ENCODE results near the gene AUTS2. TPM values are rescaled to one million over a fixed set of nuclear protein-coding genes. Genes with fewer than 3 reads are reported as not detected.

AUTS2 gene
- total RNA-seq, 1 experiment from 2014 or later = 256 TPM

- Histone ChIP-seq H3K23ac (ENCODE audit: insufficient read length, low read depth, low read length) (no peak overlapping the region), H2BK20ac (ENCODE audit: low read depth, low read length, poor library complexity, severe bottlenecking) (no peak overlapping the region)
Measured at GRCh38 chr7:70484255-70484654, 886.0 kb downstream of the AUTS2 start.

More at GRCh38 chr7:70484255-70484654, 886.0 kb downstream of the AUTS2 start:
- H3K18ac ChIP-seq (ENCODE audit: insufficient read length, low read depth, low read length) = no peak overlapping the region
- H2AFZ ChIP-seq (ENCODE audit: low read length) = no peak overlapping the region
- no peak overlapping the region for H3K9ac ChIP-seq (ENCODE audit: extremely low read depth, insufficient read length, low read length)
- no peak overlapping the region for H2BK120ac ChIP-seq (ENCODE audit: low read depth, low read length, poor library complexity, severe bottlenecking)
- no CpG with 5 or more reads among the region's 3 CpGs for WGBS (ENCODE audit: extremely low coverage, insufficient read length, low lambda C conversion rate)
- no peak overlapping the region for H3T11ph ChIP-seq (ENCODE audit: low read length)
- H2AK5ac ChIP-seq (ENCODE audit: insufficient read length, low read length) = no peak overlapping the region
- H3K14ac ChIP-seq (ENCODE audit: insufficient read depth, low read length) = no peak overlapping the region
- H3K23me2 ChIP-seq (ENCODE audit: insufficient read length, low read depth, low read length, poor library complexity, severe bottlenecking) = no peaks in the 10 kb centered on the region
- H3K9me3 ChIP-seq (ENCODE audit: control insufficient read depth, low read depth, low read length) = no peaks in the 10 kb centered on the region
- H3K79me2 ChIP-seq (ENCODE audit: insufficient read depth, low read length) = no peaks in the 10 kb centered on the region
- no peak overlapping the region for H3K4ac ChIP-seq (ENCODE audit: low read depth, low read length)
- H3K9me3 Mint-ChIP-seq = peaks cover 3 to 4% of the 10 kb centered on the region in 2 experiments; a peak in 3 of 5 replicates
- no peaks in the 10 kb centered on the region for H3K79me1 ChIP-seq (ENCODE audit: insufficient read depth, low read depth, low read length, poor library complexity, severe bottlenecking)
- H3K4me1 Mint-ChIP-seq = peaks cover 0 to 11% of the 10 kb centered on the region in 2 experiments
- H4K8ac ChIP-seq (replicated peaks; ENCODE audit: insufficient read length, low read depth, low read length) = no peak overlapping the region
- no peak overlapping the region for H3K4me2 ChIP-seq (ENCODE audit: insufficient read depth, insufficient read length, low read length)
- H3K56ac ChIP-seq (ENCODE audit: insufficient read length, low read depth, low read length) = no peak overlapping the region
- no peak overlapping the region for H3K27ac ChIP-seq (ENCODE audit: insufficient read length, low read depth, low read length)
- H4K20me1 ChIP-seq (ENCODE audit: control insufficient read depth, insufficient read depth, insufficient read length) = no peaks in the 10 kb centered on the region
- H2BK5ac ChIP-seq (ENCODE audit: insufficient read length, low read length) = no peak overlapping the region
- TF ChIP-seq, protein P1, sequence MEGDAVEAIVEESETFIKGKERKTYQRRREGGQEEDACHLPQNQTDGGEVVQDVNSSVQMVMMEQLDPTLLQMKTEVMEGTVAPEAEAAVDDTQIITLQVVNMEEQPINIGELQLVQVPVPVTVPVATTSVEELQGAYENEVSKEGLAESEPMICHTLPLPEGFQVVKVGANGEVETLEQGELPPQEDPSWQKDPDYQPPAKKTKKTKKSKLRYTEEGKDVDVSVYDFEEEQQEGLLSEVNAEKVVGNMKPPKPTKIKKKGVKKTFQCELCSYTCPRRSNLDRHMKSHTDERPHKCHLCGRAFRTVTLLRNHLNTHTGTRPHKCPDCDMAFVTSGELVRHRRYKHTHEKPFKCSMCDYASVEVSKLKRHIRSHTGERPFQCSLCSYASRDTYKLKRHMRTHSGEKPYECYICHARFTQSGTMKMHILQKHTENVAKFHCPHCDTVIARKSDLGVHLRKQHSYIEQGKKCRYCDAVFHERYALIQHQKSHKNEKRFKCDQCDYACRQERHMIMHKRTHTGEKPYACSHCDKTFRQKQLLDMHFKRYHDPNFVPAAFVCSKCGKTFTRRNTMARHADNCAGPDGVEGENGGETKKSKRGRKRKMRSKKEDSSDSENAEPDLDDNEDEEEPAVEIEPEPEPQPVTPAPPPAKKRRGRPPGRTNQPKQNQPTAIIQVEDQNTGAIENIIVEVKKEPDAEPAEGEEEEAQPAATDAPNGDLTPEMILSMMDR (conservative IDR thresholded peaks at IDR 0.05) = no peak
- no peak overlapping the region for H2BK12ac ChIP-seq (ENCODE audit: insufficient read length, low read depth, low read length)
- no peak overlapping the region for H3K4me3 Mint-ChIP-seq
- H3K27ac Mint-ChIP-seq = no peak overlapping the region
- no peaks in the 10 kb centered on the region; a peak in 2 of 7 replicates for H3K36me3 Mint-ChIP-seq (ENCODE audit: insufficient read depth in 1 of 3, low read depth in 3 of 3)
- H2BK15ac ChIP-seq (ENCODE audit: low read depth, low read length) = no peak overlapping the region
- 0 out of 2 replicates have a peak, but pooled peaks cover 3% of the 10 kb centered on the region for H3K27me3 ChIP-seq (ENCODE audit: insufficient read depth, low read length)
- no peaks in the 10 kb centered on the region; the same call in none of the 2 replicates for H3K27me3 Mint-ChIP-seq (ENCODE audit: low read depth)
- H4K5ac ChIP-seq (ENCODE audit: insufficient read length, low read depth, low read length) = no peak overlapping the region
- H4K91ac ChIP-seq (ENCODE audit: insufficient read length, low read depth, low read length) = no peak overlapping the region
- no peak for DNase-seq
- no peaks in the 10 kb centered on the region for H3K4me1 ChIP-seq (ENCODE audit: insufficient read depth, low read length)

Measured in H9 (cell line).